ENCODE data around the gene LENG9. TPM values are rescaled to one million over a fixed set of nuclear protein-coding genes. Genes with fewer than 3 reads are reported as not detected.
"Not testable (repeated sequence)": the region's sequence is repeated elsewhere in the genome, so short reads cannot be mapped to it uniquely, and the experiment has no call there.

The LENG9 gene
- total and polyA plus RNA-seq, 3 experiments from 2014 or later, result 0.23 to 4.4 (median 3.8) TPM

DNA sequence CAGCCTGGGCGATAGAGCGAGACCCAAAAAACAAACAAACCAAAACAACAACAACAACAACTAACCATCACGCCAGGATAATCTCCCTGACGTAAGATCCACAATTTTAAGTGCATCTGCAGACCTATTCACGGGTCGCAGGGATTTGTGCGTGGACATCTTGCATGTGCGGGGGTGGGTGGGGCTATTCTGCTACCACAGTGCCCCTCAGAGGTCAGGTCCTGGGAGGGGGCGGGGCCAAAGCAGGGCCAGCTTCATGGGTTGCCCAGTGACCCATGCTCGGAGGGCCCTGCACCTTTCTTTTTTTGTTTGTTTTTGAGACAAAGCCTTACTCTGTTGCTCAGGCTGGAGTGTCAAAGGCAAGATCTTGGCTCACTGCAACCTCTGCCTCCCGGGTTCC is 12.1 kb upstream of the LENG9 start:
- ChIA-PET POLR2A (no interaction called here), CTCF (no interaction called here)
- peaks cover 2 to 7% (median 3%) of the 10 kb centered on the region in 3 donors for H3K4me1 Mint-ChIP-seq

GRCh38 chr19:54473892-54474372 is 10.4 kb upstream of the LENG9 start:
- Mint-ChIP-seq H3K4me3 (no peak overlapping the region), H3K27me3 (peaks cover 14 to 55% of the 10 kb centered on the region in 2 donors), H3K36me3 (no peaks in the 10 kb centered on the region), H3K27ac (no peak overlapping the region), H3K9me3 (no peaks in the 10 kb centered on the region), H3K4me1 (peaks cover 6 to 13% (median 7%) of the 10 kb centered on the region in 3 donors)
- CTCF ChIA-PET, result interaction anchor here (0.8 kb wide), 2 partner anchors 30 to 35 kb away, joined by 3 read pairs; no protein-coding TSS in a partner anchor
- H3K4me1 ChIP-seq (ENCODE audit: insufficient read depth, low read length), result peaks cover 6% of the 10 kb centered on the region
- H3K36me3 ChIP-seq (ENCODE audit: insufficient read depth, low read length), result no peaks in the 10 kb centered on the region
- POLR2A ChIA-PET, result no interaction called here
- peaks cover 9% of the 10 kb centered on the region for H3K27me3 ChIP-seq (ENCODE audit: insufficient read depth, low read length, poor library complexity, severe bottlenecking)
- DNase-seq, result no peak
- H3K4me3 ChIP-seq (ENCODE audit: low read length), result no peak overlapping the region
- no peaks in the 10 kb centered on the region for H3K9me3 ChIP-seq (ENCODE audit: low read length)
- no peak overlapping the region for H3K27ac ChIP-seq (ENCODE audit: low read depth, low read length)

More for the DNA sequence above, 12.1 kb upstream of the LENG9 start:
- H3K4me3 Mint-ChIP-seq, result no peak overlapping the region
- no peaks in the 10 kb centered on the region for H3K36me3 Mint-ChIP-seq
- Histone ChIP-seq H3K27ac (ENCODE audit: low read depth, low read length) (no peak overlapping the region), H3K9me3 (ENCODE audit: low read length) (no peaks in the 10 kb centered on the region), H3K27me3 (ENCODE audit: insufficient read depth, low read length, poor library complexity, severe bottlenecking) (peaks cover 3% of the 10 kb centered on the region), H3K4me3 (ENCODE audit: low read length) (no peak overlapping the region), H3K4me1 (ENCODE audit: insufficient read depth, low read length) (peaks cover 3% of the 10 kb centered on the region), H3K36me3 (ENCODE audit: insufficient read depth, low read length) (no peaks in the 10 kb centered on the region)
- DNase-seq, result no peak
- H3K9me3 Mint-ChIP-seq, result no peaks in the 10 kb centered on the region
- H3K27ac Mint-ChIP-seq, result no peak overlapping the region
- peaks cover 8 to 46% of the 10 kb centered on the region in 2 donors for H3K27me3 Mint-ChIP-seq

DNA sequence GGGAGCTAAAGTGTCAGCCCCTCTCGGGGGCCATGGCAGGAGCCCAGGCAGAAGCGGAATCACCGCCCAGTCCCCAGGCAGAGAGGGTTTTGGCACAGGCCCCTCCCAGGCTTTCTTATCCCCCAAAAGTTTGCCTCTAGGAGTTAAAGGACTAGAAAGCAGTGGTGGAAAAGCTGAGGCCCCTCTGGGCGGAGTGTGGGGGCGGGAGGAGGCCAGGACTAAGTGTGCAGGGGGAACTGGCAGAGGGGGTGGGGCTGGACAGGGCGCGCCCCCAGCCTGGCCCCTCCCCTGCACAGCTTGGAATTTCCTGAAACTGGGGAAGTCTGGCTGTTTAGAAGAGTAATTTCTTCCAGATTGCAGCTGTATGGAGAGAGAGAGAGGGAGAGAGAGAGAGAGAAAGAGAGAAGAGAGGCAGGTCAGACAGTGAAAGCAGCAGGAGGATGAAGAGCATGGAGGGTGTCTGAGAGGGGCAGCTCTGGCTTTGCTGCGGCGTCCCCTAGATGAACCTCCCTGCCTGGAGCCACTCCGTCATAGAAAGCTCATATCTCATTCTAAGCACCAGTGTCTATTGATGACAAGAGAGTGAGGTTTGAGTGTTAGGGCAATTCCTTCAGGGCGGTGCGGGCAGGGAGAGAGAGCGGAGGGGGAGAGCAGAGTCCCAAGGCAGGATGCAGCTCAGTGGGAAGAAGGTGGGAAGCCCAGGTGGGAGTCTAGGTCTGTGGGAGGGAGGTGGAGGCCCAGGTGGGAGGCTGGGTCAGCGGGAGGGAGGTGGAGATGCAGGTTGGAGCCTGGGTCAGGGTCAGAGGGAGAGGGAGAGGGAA is 9.7 kb upstream of the LENG9 start, which contains the start of gene CDC42EP5:
CDC42EP5 (minus strand) TSS at position 226 of the 821 bp plus-strand sequence. CDS start 7,749 bp downstream, outside the sequence.
- H3K27ac ChIP-seq (ENCODE audit: low read depth, low read length), result no peak within 1 kb of the TSS
- no peak within 1 kb of the TSS for H3K4me3 ChIP-seq (ENCODE audit: low read length)
- POLR2A ChIA-PET, result no interaction called here
- peaks cover 6% of the 10 kb centered on the region for H3K4me1 ChIP-seq (ENCODE audit: insufficient read depth, low read length)
- no peaks in the 10 kb centered on the region for H3K9me3 Mint-ChIP-seq
- no peaks in the 10 kb centered on the region for H3K9me3 ChIP-seq (ENCODE audit: low read length)
- peaks cover 20 to 49% of the 10 kb centered on the region in 2 donors for H3K27me3 Mint-ChIP-seq
- peaks cover 6 to 10% (median 7%) of the 10 kb centered on the region in 3 donors for H3K4me1 Mint-ChIP-seq
- H3K4me3 Mint-ChIP-seq, result no peak within 1 kb of the TSS
- H3K27ac Mint-ChIP-seq, result peak within 1 kb of the TSS in 1 of 8 donors; percentile 34
- CTCF ChIA-PET, result interaction anchor here (0.6 to 0.8 kb wide), 4 partner anchors 11 to 557 kb away, joined by 3 read pairs; no protein-coding TSS in a partner anchor
- peaks cover 9% of the 10 kb centered on the region for H3K27me3 ChIP-seq (ENCODE audit: insufficient read depth, low read length, poor library complexity, severe bottlenecking)
- no peaks in the 10 kb centered on the region for H3K36me3 Mint-ChIP-seq
- H3K36me3 ChIP-seq (ENCODE audit: insufficient read depth, low read length), result no peaks in the 10 kb centered on the region
- DNase-seq, result no peak

- H3K36me3 Mint-ChIP-seq, result no peaks in the 10 kb centered on the region
- H3K36me3 ChIP-seq (ENCODE audit: insufficient read depth, low read length), result no peaks in the 10 kb centered on the region
- DNase-seq, result peak in 1 of 5 donors; percentile 42
- H3K27ac ChIP-seq (ENCODE audit: low read depth, low read length), result no peak overlapping the region
- H3K9me3 Mint-ChIP-seq, result no peaks in the 10 kb centered on the region
- peaks cover 6% of the 10 kb centered on the region for H3K4me1 ChIP-seq (ENCODE audit: insufficient read depth, low read length)
- peaks cover 20 to 37% of the 10 kb centered on the region in 2 donors for H3K27me3 Mint-ChIP-seq
- H3K9me3 ChIP-seq (ENCODE audit: low read length), result no peaks in the 10 kb centered on the region
- peaks cover 9% of the 10 kb centered on the region for H3K27me3 ChIP-seq (ENCODE audit: insufficient read depth, low read length, poor library complexity, severe bottlenecking)
- CTCF ChIA-PET, result interaction anchor here (1.6 kb wide), 1 partner anchor 10 kb away, joined by 6 read pairs; no protein-coding TSS in a partner anchor
- H3K4me3 ChIP-seq (ENCODE audit: low read length), result no peak overlapping the region
- POLR2A ChIA-PET, result no interaction called here
- H3K27ac Mint-ChIP-seq, result no peak overlapping the region
- no peak overlapping the region for H3K4me3 Mint-ChIP-seq
- H3K4me1 Mint-ChIP-seq, result peaks cover 6 to 13% (median 11%) of the 10 kb centered on the region in 3 donors
Observed at GRCh38 chr19:54470991-54471782, 7.6 kb upstream of the LENG9 start.

GRCh38 chr19:54470276-54470887 is 6.8 kb upstream of the LENG9 start:
- CTCF ChIA-PET, result interaction anchor here (0.9 to 1.6 kb wide), 2 partner anchors 11 to 22 kb away, joined by 3 to 6 read pairs; partner anchors contain the start of gene LENG8
- peak in 1 of 5 donors; percentile 2 for DNase-seq
- no peaks in the 10 kb centered on the region for H3K9me3 Mint-ChIP-seq
- H3K27me3 Mint-ChIP-seq, result peaks cover 20 to 37% of the 10 kb centered on the region in 2 donors
- peak overlapping the region in 1 of 7 donors; percentile 35 for H3K4me3 Mint-ChIP-seq
- peaks cover 9% of the 10 kb centered on the region for H3K27me3 ChIP-seq (ENCODE audit: insufficient read depth, low read length, poor library complexity, severe bottlenecking)
- H3K4me1 ChIP-seq (ENCODE audit: insufficient read depth, low read length), result peaks cover 6% of the 10 kb centered on the region
- no peak overlapping the region for H3K4me3 ChIP-seq (ENCODE audit: low read length)
- H3K9me3 ChIP-seq (ENCODE audit: low read length), result no peaks in the 10 kb centered on the region
- POLR2A ChIA-PET, result no interaction called here
- peaks cover 10 to 13% (median 11%) of the 10 kb centered on the region in 3 donors for H3K4me1 Mint-ChIP-seq
- peak overlapping the region in 1 of 8 donors; percentile 14 for H3K27ac Mint-ChIP-seq
- no peak overlapping the region for H3K27ac ChIP-seq (ENCODE audit: low read depth, low read length)
- no peaks in the 10 kb centered on the region for H3K36me3 Mint-ChIP-seq
- H3K36me3 ChIP-seq (ENCODE audit: insufficient read depth, low read length), result no peaks in the 10 kb centered on the region

DNA sequence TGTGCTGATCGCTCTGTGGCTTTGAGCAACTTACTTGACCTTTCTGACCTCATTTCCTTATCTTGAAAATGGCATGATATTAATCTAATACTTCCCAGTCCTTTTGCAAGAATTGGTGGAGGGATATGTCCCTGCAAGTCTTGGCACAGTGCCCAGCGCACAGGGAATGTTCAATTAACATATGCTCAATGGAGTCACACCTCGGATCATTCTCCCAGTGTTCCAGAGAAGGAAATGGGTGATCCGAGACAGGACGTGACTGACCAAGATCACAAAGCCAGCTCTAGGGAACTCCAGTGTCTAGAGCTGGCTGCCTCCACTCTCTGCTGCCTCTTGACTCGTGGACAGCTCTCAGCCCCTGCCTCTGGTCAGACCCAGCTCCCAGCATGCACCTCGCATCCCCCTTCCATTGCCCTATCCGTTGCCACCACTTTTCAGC is 5.9 kb upstream of the LENG9 start:
- peaks cover 10% of the 10 kb centered on the region for H3K4me1 ChIP-seq (ENCODE audit: insufficient read depth, low read length)
- no peak overlapping the region for H3K27ac ChIP-seq (ENCODE audit: low read depth, low read length)
- H3K9me3 Mint-ChIP-seq, result no peaks in the 10 kb centered on the region
- peaks cover 11 to 15% (median 13%) of the 10 kb centered on the region in 3 donors for H3K4me1 Mint-ChIP-seq
- no peaks in the 10 kb centered on the region for H3K36me3 ChIP-seq (ENCODE audit: insufficient read depth, low read length)
- DNase-seq, result peak in 1 of 5 donors; percentile 2
- no peak overlapping the region for H3K4me3 Mint-ChIP-seq
- POLR2A ChIA-PET, result no interaction called here
- no peak overlapping the region for H3K27ac Mint-ChIP-seq
- peaks cover 9% of the 10 kb centered on the region for H3K27me3 ChIP-seq (ENCODE audit: insufficient read depth, low read length, poor library complexity, severe bottlenecking)
- peaks cover 20 to 32% of the 10 kb centered on the region in 2 donors for H3K27me3 Mint-ChIP-seq
- CTCF ChIA-PET, result interaction anchor here (0.9 to 1.2 kb wide), 2 partner anchors 9 to 21 kb away, joined by 3 read pairs; partner anchors contain the start of gene LENG8
- no peaks in the 10 kb centered on the region for H3K9me3 ChIP-seq (ENCODE audit: low read length)
- H3K36me3 Mint-ChIP-seq, result no peaks in the 10 kb centered on the region
- H3K4me3 ChIP-seq (ENCODE audit: low read length), result no peak overlapping the region

DNA sequence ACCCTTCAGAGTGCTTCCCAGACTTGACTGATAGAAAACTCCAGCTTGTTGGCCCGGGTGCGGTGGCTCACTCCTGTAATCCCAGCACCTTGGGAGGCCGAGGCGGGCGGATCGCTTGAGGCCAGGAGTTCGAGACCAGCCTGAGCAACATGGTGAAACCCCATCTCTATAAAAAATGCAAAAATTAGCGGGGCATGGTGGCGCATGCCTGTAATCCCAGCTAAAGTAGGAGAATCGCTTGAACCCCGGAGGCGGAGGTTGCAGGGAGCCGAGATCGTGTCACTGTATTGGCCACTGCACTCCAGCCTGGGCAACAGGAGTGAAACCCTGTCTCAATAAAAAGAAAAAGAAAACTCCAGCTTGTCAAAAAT is 2.5 kb upstream of the LENG9 start:
- H3K4me3 ChIP-seq (ENCODE audit: low read length); H3K9me3 Mint-ChIP-seq; H3K27ac ChIP-seq (ENCODE audit: low read depth, low read length); H3K36me3 ChIP-seq (ENCODE audit: insufficient read depth, low read length); DNase-seq; H3K27me3 ChIP-seq (ENCODE audit: insufficient read depth, low read length, poor library complexity, severe bottlenecking); H3K9me3 ChIP-seq (ENCODE audit: low read length): not testable (repeated sequence)
- ChIA-PET CTCF (interaction anchor here (1.9 kb wide), 1 partner anchor 15 kb away, joined by 6 read pairs; no protein-coding TSS in a partner anchor), POLR2A (interaction anchor here (0.6 kb wide), 1 partner anchor 15 kb away, joined by 8 read pairs; no protein-coding TSS in a partner anchor)
- peaks cover 22 to 35% (median 26%) of the 10 kb centered on the region in 3 donors for H3K4me1 Mint-ChIP-seq
- peaks cover 14 to 19% of the 10 kb centered on the region in 2 donors for H3K27me3 Mint-ChIP-seq
- H3K27ac Mint-ChIP-seq, result peak overlapping the region in 3 of 8 donors; percentile 2 to 75 (median 57)
- peaks cover 27% of the 10 kb centered on the region for H3K4me1 ChIP-seq (ENCODE audit: insufficient read depth, low read length)
- H3K36me3 Mint-ChIP-seq, result peaks cover 0 to 18% (median 0%) of the 10 kb centered on the region in 3 donors
- peak overlapping the region; percentile 21 to 93 (median 63) for H3K4me3 Mint-ChIP-seq

All from CD8-positive, alpha-beta memory T cell (primary cell).